Measurements from ENCODE around the gene OCA2. TPM values are rescaled to one million over a fixed set of nuclear protein-coding genes. Genes with fewer than 3 reads are reported as not detected.

Gene OCA2
- total and polyA plus RNA-seq, 2 of the 4 experiments (the other 2 are of a cell fraction), result under 0.01 to 0.03 TPM

- no peak overlapping the region for H2BK5ac ChIP-seq (ENCODE audit: low read depth, low read length, poor library complexity, severe bottlenecking)
- no peak for TF ChIP-seq POLR2A (IDR thresholded peaks at IDR 0.05; ENCODE audit: low read depth, low read length)
- TF ChIP-seq MXI1 (IDR thresholded peaks at IDR 0.05; ENCODE audit: borderline replicate concordance, low read depth, low read length), result no peak
- TF ChIP-seq FOS (IDR thresholded peaks at IDR 0.05; ENCODE audit: low read depth, low read length), result no peak
- no peak for TF ChIP-seq RFX5 (IDR thresholded peaks at IDR 0.05; ENCODE audit: low read depth, low read length)
- TF ChIP-seq BHLHE40 (IDR thresholded peaks at IDR 0.05; ENCODE audit: low read depth, low read length), result no peak
- no peak for TF ChIP-seq CEBPB (IDR thresholded peaks at IDR 0.05; ENCODE audit: low read depth, low read length)
- TF ChIP-seq USF2 (IDR thresholded peaks at IDR 0.05; ENCODE audit: low read depth, low read length), result no peak
- no peak for TF ChIP-seq RCOR1 (IDR thresholded peaks at IDR 0.05; ENCODE audit: insufficient replicate concordance, low read length)
- TF ChIP-seq, protein P1, sequence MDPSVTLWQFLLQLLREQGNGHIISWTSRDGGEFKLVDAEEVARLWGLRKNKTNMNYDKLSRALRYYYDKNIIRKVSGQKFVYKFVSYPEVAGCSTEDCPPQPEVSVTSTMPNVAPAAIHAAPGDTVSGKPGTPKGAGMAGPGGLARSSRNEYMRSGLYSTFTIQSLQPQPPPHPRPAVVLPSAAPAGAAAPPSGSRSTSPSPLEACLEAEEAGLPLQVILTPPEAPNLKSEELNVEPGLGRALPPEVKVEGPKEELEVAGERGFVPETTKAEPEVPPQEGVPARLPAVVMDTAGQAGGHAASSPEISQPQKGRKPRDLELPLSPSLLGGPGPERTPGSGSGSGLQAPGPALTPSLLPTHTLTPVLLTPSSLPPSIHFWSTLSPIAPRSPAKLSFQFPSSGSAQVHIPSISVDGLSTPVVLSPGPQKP (IDR thresholded peaks at IDR 0.05; ENCODE audit: borderline replicate concordance, low read depth, low read length), result no peak
- no peak for TF ChIP-seq MAZ (IDR thresholded peaks at IDR 0.05; ENCODE audit: borderline replicate concordance, low read depth, low read length)
- no peak for TF ChIP-seq CTCF (conservative IDR thresholded peaks at IDR 0.05; ENCODE audit: low read depth, low read length)
- no peak for TF ChIP-seq NFE2L2 (IDR thresholded peaks at IDR 0.05; ENCODE audit: low read depth, low read length)
- TF ChIP-seq CHD1 (IDR thresholded peaks at IDR 0.05; ENCODE audit: low read depth, low read length), result no peak
- TF ChIP-seq SMC3 (IDR thresholded peaks at IDR 0.05; ENCODE audit: low read depth, low read length), result no peak
- TF ChIP-seq RAD21 (IDR thresholded peaks at IDR 0.05; ENCODE audit: low read length), result no peak
- no peak for TF ChIP-seq MAFK (IDR thresholded peaks at IDR 0.05; ENCODE audit: low read depth, low read length)
Measured at GRCh38 chr15:27817258-27817657, 281.9 kb downstream of the OCA2 start.

More at GRCh38 chr15:27817258-27817657, 281.9 kb downstream of the OCA2 start:
- Histone ChIP-seq H3K4ac (ENCODE audit: low read depth, low read length) (no peak overlapping the region), H3K23ac (ENCODE audit: low read depth, low read length) (no peak overlapping the region), H2AK9ac (replicated peaks; ENCODE audit: low read depth, low read length, poor library complexity) (no peak overlapping the region), H3K36me3 (ENCODE audit: control insufficient read depth, insufficient read depth, low read length) (no peaks in the 10 kb centered on the region), H2AK5ac (ENCODE audit: low read depth, low read length) (no peak overlapping the region), H3K4me2 (ENCODE audit: low read depth, low read length) (no peak overlapping the region), H4K8ac (ENCODE audit: low read depth in 2 of 2, low read length in 2 of 2) (no peak overlapping the region), H3K18ac (ENCODE audit: low read depth, low read length) (no peak overlapping the region), H2AFZ (replicated peaks; ENCODE audit: low read length, poor library complexity) (no peak overlapping the region), H2BK15ac (ENCODE audit: low read depth, low read length) (no peak overlapping the region), H3K27me3 (ENCODE audit: control insufficient read depth, insufficient read depth, low read length) (no peaks in the 10 kb centered on the region), H3K9me3 (ENCODE audit: control insufficient read depth, insufficient read depth, low read length) (peaks cover 12% of the 10 kb centered on the region), H3K27ac (ENCODE audit: insufficient read depth, low read length) (no peak overlapping the region), H3K9ac (ENCODE audit: low read depth, low read length) (no peak overlapping the region), H3K56ac (ENCODE audit: extremely low read depth, insufficient read depth, low read length) (no peak overlapping the region), H3K79me1 (ENCODE audit: low read depth in 1 of 2, low read length in 2 of 2) (no peaks in the 10 kb centered on the region), H4K5ac (ENCODE audit: low read depth, low read length) (no peak overlapping the region), H3K9me1 (ENCODE audit: insufficient read depth, low read length) (no peaks in the 10 kb centered on the region), H4K91ac (ENCODE audit: insufficient read depth, low read depth, low read length) (no peak overlapping the region), H3K14ac (replicated peaks; ENCODE audit: low read depth, low read length) (no peak overlapping the region), H3K4me1 (ENCODE audit: control insufficient read depth, insufficient read depth, low read length) (no peaks in the 10 kb centered on the region), H3K4me3 (ENCODE audit: insufficient read depth, low read depth, low read length) (no peak overlapping the region), H4K20me1 (ENCODE audit: insufficient read depth, low read length) (no peaks in the 10 kb centered on the region), H2BK20ac (ENCODE audit: low read depth, low read length) (no peak overlapping the region), H2BK120ac (ENCODE audit: low read depth, low read length) (no peak overlapping the region)
- ATAC-seq (ENCODE audit: low read depth), result no peak
- dilution Hi-C loops (cut with HindIII; ENCODE audit: low sequenced_read_pairs, unreplicated experiment) (no loop called here), in situ Hi-C loops (cut with MboI; ENCODE audit: low sequenced_read_pairs) (no loop called here), intact Hi-C loops (cut with micrococcal nuclease) (no loop called here)
- CTCF ChIA-PET, result interaction anchor here (0.5 kb wide), 1 partner anchor 9 kb away, joined by 3 read pairs; no protein-coding TSS in a partner anchor
- no peak for DNase-seq
- no TSS peak for BruUV-seq (replicated peaks)
- WGBS, 2 experiments (ENCODE audit: extremely low coverage in 2 of 2, insufficient read length in 1 of 2), result 49% methylated on average over 2 of the region's 3 CpGs; no CpG with 5 or more reads in 1 of the 2 experiments
- POLR2A ChIA-PET (ENCODE audit: unreplicated experiment), result no interaction called here

Measured in IMR-90 (cell line).